ENCODE data around the gene ZNF827.

GRCh38 chr4:145928748-145929147 lies 9.9 kb downstream of the ZNF827 start:
- TF ChIP-seq TSHZ2 (CRISPR knock-in tag; IDR thresholded peaks at IDR 0.05) (no peak), ZNF70 (CRISPR knock-in tag; IDR thresholded peaks at IDR 0.05) (no peak), CREB5 (CRISPR knock-in tag; IDR thresholded peaks at IDR 0.05; ENCODE audit: low read depth) (no peak), ZC3H10 (CRISPR knock-in tag; IDR thresholded peaks at IDR 0.05) (no peak), BACH2 (CRISPR knock-in tag; IDR thresholded peaks at IDR 0.05; ENCODE audit: borderline replicate concordance) (no peak)
